IMR-90 (cell line): Measurements from ENCODE around the gene DICER1. TPM values are rescaled to one million over a fixed set of nuclear protein-coding genes. Genes with fewer than 3 reads are reported as not detected.

ENCODE experiments used
- ATAC-seq: fragments of 200-7000 bp; cut with Tn5 transposase; 2 replicates; pipeline ENCODE4 v1.9.1; 2020; ENCODE audit warnings: low read depth, mild to moderate bottlenecking, moderate library complexity
- BruUV-seq: library from RNA; stranded (reverse); fragments of 400-500 nt; replicated peaks from 2 replicates; lab custom pipeline; 2021; lab: Mats Ljungman, UMichigan
- CTCF ChIA-PET: fragments of 300-600 bp; formaldehyde crosslinking; extraction: SDS; loops from one replicate; lab custom pipeline; 2021; ENCODE audit warnings: antibody characterized with exemption; lab: Yijun Ruan, JAX
- POLR2A ChIA-PET: fragments of 300-600 bp; sonication (Branson Sonifier 250); formaldehyde crosslinking; loops from one replicate; lab custom pipeline; 2022; ENCODE audit warnings: antibody characterized with exemption; ENCODE audit not compliant: unreplicated experiment; lab: Charles Lee
- DNase-seq: peaks from one replicate; pipeline ENCODE4 v3.0.0; 2013
- H2AFZ ChIP-seq: replicated peaks from 2 replicates; pipeline ENCODE3; 2013; ENCODE audit warnings: low read length, mild to moderate bottlenecking; ENCODE audit not compliant: poor library complexity
- H2AK5ac ChIP-seq: 2 replicates; pipeline ENCODE4 v1.6.1; 2013; ENCODE audit warnings: low read depth, low read length, inconsistent platforms
- H2AK9ac ChIP-seq: replicated peaks from 2 replicates; pipeline ENCODE3; 2013; ENCODE audit warnings: mild to moderate bottlenecking, low read depth, low read length, moderate library complexity; ENCODE audit not compliant: poor library complexity
- H2BK120ac ChIP-seq: 2 replicates; pipeline ENCODE4 v1.6.1; 2013; ENCODE audit warnings: low read depth, low read length, inconsistent platforms
- H2BK15ac ChIP-seq: 3 replicates; pipeline ENCODE4 v1.6.1; 2013; ENCODE audit warnings: low read depth, low read length, inconsistent platforms
- H2BK20ac ChIP-seq: 2 replicates; pipeline ENCODE4 v1.6.1; 2013; ENCODE audit warnings: low read depth, mild to moderate bottlenecking, inconsistent platforms, low read length, moderate library complexity
- H2BK5ac ChIP-seq: 2 replicates; pipeline ENCODE4 v1.6.1; 2013; ENCODE audit warnings: mild to moderate bottlenecking, low read depth, low read length, inconsistent platforms; ENCODE audit not compliant: poor library complexity, severe bottlenecking
- H3K14ac ChIP-seq: replicated peaks from 2 replicates; pipeline ENCODE4 v1.6.1; 2013; ENCODE audit warnings: low read depth, low read length, inconsistent platforms
- H3K18ac ChIP-seq: 2 replicates; pipeline ENCODE4 v1.6.1; 2013; ENCODE audit warnings: low read depth, low read length, control low read depth
- H3K23ac ChIP-seq: 2 replicates; pipeline ENCODE4 v1.6.1; 2013; ENCODE audit warnings: low read depth, low read length, inconsistent platforms
- H3K27ac ChIP-seq: 2 replicates; pipeline ENCODE4 v1.5.1; 2013; ENCODE audit warnings: mild to moderate bottlenecking, control low read depth, low read length; ENCODE audit not compliant: insufficient read depth
- H3K27me3 ChIP-seq: 2 replicates; pipeline ENCODE4 v1.6.1; 2013; ENCODE audit warnings: low read length; ENCODE audit not compliant: control insufficient read depth, insufficient read depth
- H3K36me3 ChIP-seq: 2 replicates; pipeline ENCODE4 v1.6.1; 2013; ENCODE audit warnings: low read length, mixed read lengths; ENCODE audit not compliant: control insufficient read depth, insufficient read depth
- H3K4ac ChIP-seq: 2 replicates; pipeline ENCODE4 v1.6.1; 2013; ENCODE audit warnings: low read depth, low read length, inconsistent platforms
- H3K4me1 ChIP-seq: 2 replicates; pipeline ENCODE4 v1.6.1; 2013; ENCODE audit warnings: low read length, mixed read lengths; ENCODE audit not compliant: control insufficient read depth, insufficient read depth
- H3K4me2 ChIP-seq: 2 replicates; pipeline ENCODE4 v1.6.1; 2013; ENCODE audit warnings: low read depth, mild to moderate bottlenecking, control low read depth, low read length, moderate library complexity
- H3K4me3 ChIP-seq: 2 replicates; pipeline ENCODE4 v1.5.1; 2013; ENCODE audit warnings: low read depth, mild to moderate bottlenecking, control low read depth, low read length, moderate library complexity; ENCODE audit not compliant: insufficient read depth
- H3K56ac ChIP-seq: 2 replicates; pipeline ENCODE4 v1.6.1; 2013; ENCODE audit warnings: low read length, inconsistent platforms; ENCODE audit not compliant: insufficient read depth; ENCODE audit errors: extremely low read depth
- H3K79me1 ChIP-seq, 2 experiments: 2 replicates each; pipeline ENCODE4 v1.6.1; 2013; ENCODE audit warnings: low read length in 2 of 2, inconsistent platforms in 1 of 2, low read depth in 1 of 2
- H3K9ac ChIP-seq: 2 replicates; pipeline ENCODE4 v1.6.1; 2013; ENCODE audit warnings: low read depth, low read length, control low read depth
- H3K9me1 ChIP-seq: 2 replicates; pipeline ENCODE4 v1.6.1; 2013; ENCODE audit warnings: low read length, inconsistent platforms; ENCODE audit not compliant: insufficient read depth
- H3K9me3 ChIP-seq: 2 replicates; pipeline ENCODE4 v1.6.1; 2013; ENCODE audit warnings: low read length; ENCODE audit not compliant: control insufficient read depth, insufficient read depth
- H4K20me1 ChIP-seq: 2 replicates; pipeline ENCODE4 v1.6.1; 2013; ENCODE audit warnings: low read length, inconsistent platforms; ENCODE audit not compliant: insufficient read depth
- H4K5ac ChIP-seq: 2 replicates; pipeline ENCODE4 v1.6.1; 2013; ENCODE audit warnings: mild to moderate bottlenecking, low read depth, low read length, control low read depth
- H4K8ac ChIP-seq, 2 experiments: 2 replicates each; pipeline ENCODE4 v1.6.1; 2013; ENCODE audit warnings: low read depth in 2 of 2, low read length in 2 of 2, control low read depth in 1 of 2, inconsistent platforms in 1 of 2
- H4K91ac ChIP-seq: 2 replicates; pipeline ENCODE4 v1.6.1; 2013; ENCODE audit warnings: low read depth, low read length, inconsistent platforms; ENCODE audit not compliant: insufficient read depth
- BHLHE40 ChIP-seq: fragments of 150-350 bp; IDR thresholded peaks from 2 replicates; pipeline ENCODE4 v1.6.1; 2016; ENCODE audit warnings: mild to moderate bottlenecking, low read depth, low read length
- CEBPB ChIP-seq: IDR thresholded peaks from 2 replicates; pipeline ENCODE4 v1.6.1; 2012; ENCODE audit warnings: low read depth, low read length, improper control_type of control experiment
- CHD1 ChIP-seq: IDR thresholded peaks from 2 replicates; pipeline ENCODE4 v1.6.1; 2012; ENCODE audit warnings: low read depth, low read length, improper control_type of control experiment
- CTCF ChIP-seq: conservative IDR thresholded peaks from 2 replicates; pipeline ENCODE4 v1.5.1; 2012; ENCODE audit warnings: mild to moderate bottlenecking, low read depth, low read length, improper control_type of control experiment
- ELK1 ChIP-seq: fragments of 150-350 bp; IDR thresholded peaks from 2 replicates; pipeline ENCODE4 v1.6.1; 2016; ENCODE audit warnings: low read depth, mild to moderate bottlenecking, low read length, moderate library complexity, borderline replicate concordance
- FOS ChIP-seq: fragments of 150-350 bp; IDR thresholded peaks from 2 replicates; pipeline ENCODE4 v1.6.1; 2016; ENCODE audit warnings: low read depth, low read length
- MAFK ChIP-seq: IDR thresholded peaks from 2 replicates; pipeline ENCODE4 v1.6.1; 2012; ENCODE audit warnings: low read depth, low read length, improper control_type of control experiment
- MAZ ChIP-seq: IDR thresholded peaks from 2 replicates; pipeline ENCODE4 v1.6.1; 2012; ENCODE audit warnings: low read depth, mild to moderate bottlenecking, low read length, improper control_type of control experiment, moderate library complexity, borderline replicate concordance
- MXI1 ChIP-seq: IDR thresholded peaks from 2 replicates; pipeline ENCODE4 v1.6.1; 2012; ENCODE audit warnings: low read depth, mild to moderate bottlenecking, low read length, moderate library complexity, borderline replicate concordance
- NFE2L2 ChIP-seq: fragments of 150-350 bp; IDR thresholded peaks from 2 replicates; pipeline ENCODE4 v1.6.1; 2016; ENCODE audit warnings: low read depth, mild to moderate bottlenecking, low read length
- POLR2A ChIP-seq: IDR thresholded peaks from 2 replicates; pipeline ENCODE4 v1.6.1; 2012; ENCODE audit warnings: mild to moderate bottlenecking, low read depth, low read length
- RAD21 ChIP-seq: IDR thresholded peaks from 2 replicates; pipeline ENCODE4 v1.6.1; 2012; ENCODE audit warnings: low read length, improper control_type of control experiment
- RCOR1 ChIP-seq: IDR thresholded peaks from 2 replicates; pipeline ENCODE4 v1.6.1; 2012; ENCODE audit warnings: mild to moderate bottlenecking, low read length, improper control_type of control experiment; ENCODE audit not compliant: insufficient replicate concordance
- RFX5 ChIP-seq: IDR thresholded peaks from 2 replicates; pipeline ENCODE4 v1.8.0; 2012; ENCODE audit warnings: low read depth, mild to moderate bottlenecking, low read length, moderate library complexity
- SMC3 ChIP-seq: fragments of 150-350 bp; IDR thresholded peaks from 2 replicates; pipeline ENCODE4 v1.6.1; 2016; ENCODE audit warnings: low read depth, mild to moderate bottlenecking, antibody characterized with exemption, low read length, moderate library complexity
- USF2 ChIP-seq: fragments of 150-350 bp; IDR thresholded peaks from 2 replicates; pipeline ENCODE4 v1.6.1; 2017; ENCODE audit warnings: mild to moderate bottlenecking, antibody characterized with exemption, low read length, low read depth
- whole genome bisulfite sequencing, 2 experiments: methylation state at CpG; one replicate each; pipeline versions ENCODE4 v1.1.5 to v1.1.7; 2013; ENCODE audit warnings: missing lambda C conversion rate in 2 of 2; ENCODE audit not compliant: insufficient read length in 1 of 2; ENCODE audit errors: extremely low coverage in 2 of 2; 5-methylcytosine and 5-hydroxymethylcytosine counted together
- dilution Hi-C: fragments of 300-500 bp; cut with HindIII; formaldehyde crosslinking; loops from one replicate; pipeline ENCODE4 v1.14.3; 2018; ENCODE audit warnings: low sequenced_read_pairs; ENCODE audit not compliant: unreplicated experiment
- in situ Hi-C: fragments of 300-500 bp; cut with MboI; formaldehyde crosslinking; loops from 3 replicates; pipeline ENCODE4 v1.14.3; 2019; ENCODE audit warnings: low sequenced_read_pairs, inconsistent platforms, mixed read lengths
- intact Hi-C: fragments of 100-400 bp; cut with micrococcal nuclease; formaldehyde crosslinking; loops from 2 replicates; pipeline ENCODE4 v1.10.0; 2022
- polyA plus RNA-seq, 3 experiments: library from polyadenylated mRNA; depleted of rRNA; stranded (reverse); fragments of >200 nt; gene quantifications; 2 replicates each; pipeline ENCODE4 v1.2.3, GENCODE V29; 2012; ENCODE audit warnings: low replicate concordance in 1 of 3
- total RNA-seq: library from RNA; depleted of rRNA; stranded (reverse); fragments of >200 nt; gene quantifications from 2 replicates; pipeline ENCODE4 v1.2.3, GENCODE V29; 2012

DICER1 gene
- total and polyA plus RNA-seq, 2 of the 4 experiments (the other 2 are of a cell fraction) = 9.7 to 49.5 TPM

GRCh38 chr14:95142208-95142607, 15.1 kb downstream of the DICER1 start:
- H2AK9ac ChIP-seq = no peak overlapping the region

More at GRCh38 chr14:95142208-95142607, 15.1 kb downstream of the DICER1 start:
- Histone ChIP-seq H2BK20ac (no peak overlapping the region), H3K18ac (no peak overlapping the region), H3K9ac (no peak overlapping the region), H2BK5ac (no peak overlapping the region), H4K91ac (no peak overlapping the region), H2BK120ac (no peak overlapping the region), H3K4me3 (no peak overlapping the region), H3K4ac (no peak overlapping the region), H3K9me3 (no peaks in the 10 kb centered on the region; the same call in 1 of the 2 replicates), H3K23ac (no peak overlapping the region), H2BK15ac (no peak overlapping the region), H3K4me2 (no peak overlapping the region), H3K36me3 (no peaks in the 10 kb centered on the region), H3K9me1 (no peaks in the 10 kb centered on the region; the same call in 1 of the 2 replicates), H4K5ac (no peak overlapping the region), H2AK5ac (no peak overlapping the region), H4K8ac (no peak overlapping the region), H3K79me1 (peaks cover 13 to 52% of the 10 kb centered on the region in 2 experiments), H2AFZ (no peak overlapping the region), H4K20me1 (peaks cover 16% of the 10 kb centered on the region), H3K14ac (no peak overlapping the region), H3K56ac (no peak overlapping the region), H3K27me3 (no peaks in the 10 kb centered on the region), H3K4me1 (0 out of 2 replicates have a peak, but pooled peaks cover 2% of the 10 kb centered on the region), H3K27ac (no peak overlapping the region)
- dilution Hi-C loops = no loop called here
- TF ChIP-seq RCOR1 (no peak), USF2 (no peak), CTCF (no peak), MAFK (no peak), FOS (no peak), MAZ (no peak), NFE2L2 (no peak), RAD21 (no peak), BHLHE40 (no peak), CHD1 (no peak), MXI1 (no peak), CEBPB (no peak), RFX5 (no peak), ELK1 (no peak), POLR2A (no peak), SMC3 (no peak)
- ChIA-PET CTCF (no interaction called here), POLR2A (no interaction called here)
- intact Hi-C loops = no loop called here
- in situ Hi-C loops = loop anchor here (25.0 kb wide), 1 partner anchor 370 kb away; the partner anchor contains the start of gene SYNE3
- DNase-seq (no peak), ATAC-seq (no peak)
- no TSS peak for BruUV-seq
- WGBS, 2 experiments = 100% methylated on average over 1 of the region's 2 CpGs; no CpG with 5 or more reads in 1 of the 2 experiments
